Posterior vena cava (tissue), 2 donors: ENCODE results near the gene THADA. TPM values are rescaled to one million over a fixed set of nuclear protein-coding genes. Genes with fewer than 3 reads are reported as not detected.
A peak's percentile ranks its signal among the peaks of the same experiment; 100 is the strongest.

ENCODE experiments used
- DNase-seq: peaks from one replicate; pipeline ENCODE4 v3.0.0-alpha.2; 2020; ENCODE audit warnings: low spot score
- intact Hi-C, 2 donors: fragments of 100-400 bp; cut with DNase I; formaldehyde crosslinking; loops; one replicate each; pipeline versions ENCODE4 v1.14.1 to v1.14.2; 2022 to 2023
- total RNA-seq, 2 donors: library from RNA; stranded (reverse); fragmentation: NEBNext Ultra II Directional; extraction: Animal tissue kit (Norgen Biotek cat#: 25700); gene quantifications; one replicate each; pipeline ENCODE4 v1.2.1, GENCODE V29; 2021
- donor health status: DM: yes; HTN: yes; CAD: no.
- donor health status: DM: yes; HTN: yes; CAD: no.

THADA gene
- total RNA-seq, 2 donors from 2014 or later: 29.9 to 30.7 TPM

- intact Hi-C loops: loop anchor here in 1 of 2 donors (5.0 kb wide), 1 partner anchor 237 kb away; no protein-coding TSS in a partner anchor
- no peak for DNase-seq
Measured at GRCh38 chr2:43239981-43240765, 355.7 kb downstream of the THADA start.

- intact Hi-C loops: no loop called here
- no peak for DNase-seq
Measured at GRCh38 chr2:43238813-43239212, 357.0 kb downstream of the THADA start.

- no peak for DNase-seq
- intact Hi-C loops: no loop called here
Measured at GRCh38 chr2:43238176-43238575, 357.7 kb downstream of the THADA start.

- intact Hi-C loops: loop anchor here in 1 of 2 donors (5.0 kb wide), 1 partner anchor 249 kb away; no protein-coding TSS in a partner anchor
- DNase-seq: peak; percentile 46
Measured at GRCh38 chr2:43233218-43234212, 362.3 kb downstream of the THADA start.

- DNase-seq: peak; percentile 66
- intact Hi-C loops: loop anchor here in 1 of 2 donors (2.0 to 5.0 kb wide), 2 partner anchors 251 to 284 kb away; no protein-coding TSS in a partner anchor
Measured at GRCh38 chr2:43230951-43231827, 364.6 kb downstream of the THADA start.

- peak; percentile 14 for DNase-seq
- intact Hi-C loops: loop anchor here in 1 of 2 donors (2.0 to 5.0 kb wide), 2 partner anchors 252 to 284 kb away; no protein-coding TSS in a partner anchor
Measured at GRCh38 chr2:43230351-43230885, 365.4 kb downstream of the THADA start.

GRCh38 chr2:43228756-43229659 is 366.8 kb downstream of the THADA start:
- DNase-seq: peak; percentile 34
- intact Hi-C loops: loop anchor here (5.0 to 10.0 kb wide), 7 partner anchors 204 to 1287 kb away; no protein-coding TSS in a partner anchor

- peak; percentile 24 for DNase-seq
Measured at GRCh38 chr2:43228321-43228751, 367.5 kb downstream of the THADA start.

GRCh38 chr2:43227830-43228281 is 368.0 kb downstream of the THADA start:
- DNase-seq: no peak
- intact Hi-C loops: loop anchor here (5.0 to 10.0 kb wide), 7 partner anchors 203 to 1286 kb away; no protein-coding TSS in a partner anchor

More at GRCh38 chr2:43228321-43228751, 367.5 kb downstream of the THADA start:
- intact Hi-C loops: loop anchor here (5.0 to 10.0 kb wide), 7 partner anchors 204 to 1286 kb away; no protein-coding TSS in a partner anchor

GRCh38 chr2:43226955-43227829 is 368.6 kb downstream of the THADA start:
- DNase-seq: peak; percentile 97
- intact Hi-C loops: loop anchor here (5.0 to 10.0 kb wide), 7 partner anchors 202 to 1285 kb away; no protein-coding TSS in a partner anchor

- DNase-seq: peak; percentile 99
- intact Hi-C loops: loop anchor here (5.0 to 10.0 kb wide), 7 partner anchors 202 to 1284 kb away; no protein-coding TSS in a partner anchor
Measured at GRCh38 chr2:43226558-43226954, 369.3 kb downstream of the THADA start, which contains the start of gene ZFP36L2. ZFP36L2 (minus strand) TSS chr2:43226606; CDS start chr2:43226315, 291 bp downstream.

GRCh38 chr2:43225788-43226557 is 369.9 kb downstream of the THADA start:
- intact Hi-C loops: loop anchor here (5.0 to 10.0 kb wide), 7 partner anchors 201 to 1284 kb away; no protein-coding TSS in a partner anchor
- peak; percentile 93 for DNase-seq

- intact Hi-C loops: loop anchor here (5.0 to 10.0 kb wide), 7 partner anchors 200 to 1283 kb away; no protein-coding TSS in a partner anchor
- peak; percentile 92 for DNase-seq
Measured at GRCh38 chr2:43225093-43225787, 370.6 kb downstream of the THADA start.

- DNase-seq: no peak
- intact Hi-C loops: loop anchor here (5.0 to 10.0 kb wide), 8 partner anchors 147 to 1282 kb away; no protein-coding TSS in a partner anchor
Measured at GRCh38 chr2:43224571-43225092, 371.2 kb downstream of the THADA start.
